Ascending aorta (tissue), 2 donors: ENCODE data around the gene MCFD2. TPM values are rescaled to one million over a fixed set of nuclear protein-coding genes. Genes with fewer than 3 reads are reported as not detected.

Source experiments
- DNase-seq, 2 donors: peaks; one replicate each; pipeline ENCODE4 v3.0.0-alpha.2; 2019; ENCODE audit warnings: low spot score in 2 of 2
- H3K27ac ChIP-seq, 2 donors: fragments of 200-600 bp; sonication (generic); one replicate each; pipeline ENCODE4 v1.5.1; 2016 to 2017; ENCODE audit warnings: mild to moderate bottlenecking in 1 of 2
- H3K27me3 ChIP-seq: fragments of 200-600 bp; sonication (generic); one replicate; pipeline ENCODE4 v1.5.1; 2017
- H3K36me3 ChIP-seq, 2 donors: fragments of 200-600 bp; sonication (generic); one replicate each; pipeline ENCODE4 v1.5.1; 2016
- H3K4me1 ChIP-seq, 2 donors: fragments of 200-600 bp; sonication (generic); one replicate each; pipeline ENCODE4 v1.5.1; 2016 to 2017; ENCODE audit warnings: mild to moderate bottlenecking in 1 of 2
- H3K4me3 ChIP-seq, 2 donors: fragments of 200-600 bp; sonication (generic); one replicate each; pipeline ENCODE4 v1.5.1; 2016 to 2017; ENCODE audit warnings: mild to moderate bottlenecking in 1 of 2
- H3K9me3 ChIP-seq, 2 donors: fragments of 200-600 bp; sonication (generic); one replicate each; pipeline ENCODE4 v1.5.1; 2016
- CTCF ChIP-seq, 3 experiments: fragments of 200-600 bp in 2 of 3; fragments of 450-650 bp in 1 of 3; sonication (generic) in 2 of 3; IDR thresholded peaks; one replicate each; pipeline ENCODE4 v1.5.1; 2016 to 2019; ENCODE audit warnings: antibody characterized with exemption in 3 of 3, mild to moderate bottlenecking in 1 of 3, moderate library complexity in 1 of 3
- intact Hi-C: fragments of 100-400 bp; cut with DNase I; formaldehyde crosslinking; loops from one replicate; pipeline ENCODE4 v1.15.1; 2023
- total RNA-seq: library from RNA; depleted of rRNA; stranded (reverse); fragments of >200 nt; gene quantifications from one replicate; pipeline ENCODE4 v1.1.0, GENCODE V29; 2016

MCFD2 gene
- total RNA-seq, 1 donor from 2014 or later: 171 TPM

- no peaks in the 10 kb centered on the region for H3K9me3 ChIP-seq
- peaks cover 40 to 45% of the 10 kb centered on the region in 2 donors for H3K36me3 ChIP-seq
- no peak overlapping the region for H3K4me3 ChIP-seq
- no peak for DNase-seq
- intact Hi-C loops: no loop called here
- peak overlapping the region in 1 of 2 donors; percentile 28 for H3K27ac ChIP-seq
- H3K27me3 ChIP-seq: no peaks in the 10 kb centered on the region
- TF ChIP-seq CTCF (IDR thresholded peaks at IDR 0.05): no peak
- peaks cover 6 to 31% of the 10 kb centered on the region in 2 donors for H3K4me1 ChIP-seq
Measured at GRCh38 chr2:46952171-46952570, 36.6 kb upstream of the MCFD2 start.

DNA sequence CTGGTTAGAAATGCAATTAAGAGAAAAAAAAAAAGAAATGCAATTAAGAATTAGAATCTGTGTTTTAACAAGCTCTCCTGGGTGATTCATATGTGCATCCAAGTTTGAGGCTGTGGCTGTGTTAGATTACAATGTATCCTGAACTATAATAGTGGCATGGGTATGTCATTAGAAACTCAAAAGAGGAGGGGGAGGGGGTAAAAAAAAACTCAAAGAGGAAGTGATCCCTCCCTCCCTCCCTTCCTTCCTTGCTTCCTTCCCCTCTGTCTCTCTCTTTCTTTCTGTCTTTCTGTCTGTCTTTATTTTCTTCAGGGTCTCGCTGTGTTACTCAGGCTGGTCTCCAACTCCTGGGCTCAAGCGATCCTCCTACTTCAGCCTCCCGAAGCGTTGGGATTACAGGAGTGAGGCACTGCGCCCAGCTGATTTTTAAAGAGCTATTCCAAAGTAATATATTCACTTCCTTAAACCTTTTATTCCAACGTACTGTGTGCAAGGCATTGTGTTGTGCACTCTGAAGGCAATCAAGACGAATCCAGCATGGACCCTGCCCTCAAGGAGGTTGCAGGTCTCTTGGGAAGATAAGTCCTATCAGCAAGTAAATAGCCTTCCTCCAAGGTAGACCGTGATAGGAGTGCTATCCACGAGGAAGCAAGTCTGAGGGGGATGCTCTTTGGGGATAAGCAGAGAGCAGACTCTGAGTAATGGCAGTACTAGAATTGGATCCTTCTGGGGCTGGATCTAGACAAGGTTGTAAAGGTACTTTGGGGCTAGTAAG lies 35.9 kb upstream of the MCFD2 start:
- intact Hi-C loops: no loop called here
- H3K9me3 ChIP-seq: no peaks in the 10 kb centered on the region
- peaks cover 35 to 38% of the 10 kb centered on the region in 2 donors for H3K36me3 ChIP-seq
- no peak for DNase-seq
- H3K27me3 ChIP-seq: no peaks in the 10 kb centered on the region
- peaks cover 6 to 30% of the 10 kb centered on the region in 2 donors for H3K4me1 ChIP-seq
- no peak for TF ChIP-seq CTCF (IDR thresholded peaks at IDR 0.05)
- H3K27ac ChIP-seq: peak overlapping the region in 1 of 2 donors; percentile 28
- H3K4me3 ChIP-seq: no peak overlapping the region

DNA sequence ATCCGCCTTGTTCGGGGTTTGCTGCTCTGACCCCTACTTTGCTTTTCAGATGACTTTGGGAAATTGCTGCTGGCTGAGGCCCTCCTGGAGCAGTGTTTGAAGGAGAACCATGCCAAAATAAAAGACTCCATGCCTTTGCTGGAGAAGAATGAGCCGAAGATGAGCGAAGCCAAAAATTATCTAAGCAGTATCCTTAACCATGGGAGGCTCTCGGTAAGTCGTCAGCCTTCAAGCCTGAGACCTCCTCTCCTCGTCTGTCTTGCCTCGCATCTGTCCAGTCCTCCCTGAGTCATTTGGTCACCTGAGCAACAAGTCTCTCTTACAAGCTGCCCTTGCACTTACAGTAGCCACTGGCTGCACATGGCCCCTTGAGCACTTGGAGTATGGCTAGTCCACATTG lies 34.7 kb upstream of the MCFD2 start:
- Histone ChIP-seq H3K4me1 (peaks cover under 1 to 19% of the 10 kb centered on the region in 2 donors), H3K36me3 (peaks cover 35 to 40% of the 10 kb centered on the region in 2 donors), H3K27ac (peak overlapping the region in 1 of 2 donors; percentile 23), H3K27me3 (no peaks in the 10 kb centered on the region), H3K9me3 (no peaks in the 10 kb centered on the region), H3K4me3 (no peak overlapping the region)
- no peak for TF ChIP-seq CTCF (IDR thresholded peaks at IDR 0.05)
- intact Hi-C loops: no loop called here
- no peak for DNase-seq

DNA sequence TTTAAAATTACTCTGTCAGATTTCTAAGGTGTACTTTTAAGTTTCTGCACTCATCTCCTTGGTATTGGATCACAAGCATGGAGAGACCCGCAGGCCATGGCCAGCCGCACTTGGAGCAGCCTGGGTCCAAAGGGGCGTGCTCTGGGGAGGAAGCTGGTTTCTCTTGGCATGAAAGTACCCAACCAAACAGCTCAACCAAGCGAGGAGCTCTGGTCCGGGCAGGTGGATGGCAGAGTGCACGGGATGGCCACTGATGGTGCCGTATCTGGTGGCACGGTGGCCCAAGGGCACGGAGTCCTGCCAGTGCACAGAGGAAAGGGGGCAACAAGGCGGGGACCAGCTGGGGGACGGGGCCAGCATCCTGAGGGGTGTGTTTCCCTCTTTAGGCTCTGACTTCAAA lies 32.2 kb upstream of the MCFD2 start:
- Histone ChIP-seq H3K4me1 (peaks cover 1 to 24% of the 10 kb centered on the region in 2 donors), H3K27ac (peak overlapping the region in 1 of 2 donors; percentile 35), H3K9me3 (no peaks in the 10 kb centered on the region), H3K4me3 (no peak overlapping the region), H3K27me3 (no peaks in the 10 kb centered on the region), H3K36me3 (peaks cover 26 to 32% of the 10 kb centered on the region in 2 donors)
- no peak for DNase-seq
- TF ChIP-seq CTCF (IDR thresholded peaks at IDR 0.05): no peak
- intact Hi-C loops: no loop called here

- intact Hi-C loops: no loop called here
- Histone ChIP-seq H3K4me3 (no peak overlapping the region), H3K27me3 (no peaks in the 10 kb centered on the region), H3K36me3 (peaks cover 4 to 12% of the 10 kb centered on the region in 2 donors), H3K27ac (no peak overlapping the region), H3K4me1 (peaks cover 5 to 29% of the 10 kb centered on the region in 2 donors), H3K9me3 (no peaks in the 10 kb centered on the region)
- no peak for TF ChIP-seq CTCF (IDR thresholded peaks at IDR 0.05)
- no peak for DNase-seq
Measured at GRCh38 chr2:46945671-46946070, 30.1 kb upstream of the MCFD2 start.
